HL-60 (cell line): ENCODE results near the gene NKX2-4.

Source experiments
- DNase-seq, 2 experiments: peaks; one replicate each; pipeline ENCODE4 v3.0.0-alpha.2; 2010 to 2020; ENCODE audit warnings: low read depth in 1 of 2, low spot score in 1 of 2
- H3K27ac ChIP-seq: fragments of 250-450 bp; sonication (Bioruptor Pico); replicated peaks from 2 replicates; pipeline ENCODE4 v1.5.1; 2020; ENCODE audit warnings: mild to moderate bottlenecking, moderate library complexity
- H3K27me3 ChIP-seq: fragments of 250-450 bp; sonication (Bioruptor Pico); 2 replicates; pipeline ENCODE4 v1.5.1; 2021; ENCODE audit warnings: mild to moderate bottlenecking, moderate library complexity; ENCODE audit not compliant: insufficient read depth, poor library complexity, severe bottlenecking
- H3K4me3 ChIP-seq: replicated peaks from 2 replicates; pipeline ENCODE4 v1.5.1; 2011; ENCODE audit warnings: mild to moderate bottlenecking, control low read depth, low read length; ENCODE audit not compliant: insufficient read depth
- CTCF ChIP-seq: IDR thresholded peaks from one replicate; pipeline ENCODE4 v1.5.1; 2011; ENCODE audit warnings: low read length, control low read depth, inconsistent platforms; ENCODE audit not compliant: insufficient read depth
- GABPA ChIP-seq: IDR thresholded peaks from 2 replicates; pipeline ENCODE4 v1.6.1; 2012; ENCODE audit warnings: low read depth
- POLR2AphosphoS5 ChIP-seq: IDR thresholded peaks from 2 replicates; pipeline ENCODE4 v1.6.1; 2012; ENCODE audit warnings: low read depth
- REST ChIP-seq: IDR thresholded peaks from 2 replicates; pipeline ENCODE4 v1.6.1; 2012; ENCODE audit warnings: low read depth; ENCODE audit not compliant: insufficient replicate concordance
- SPI1 ChIP-seq: IDR thresholded peaks from 2 replicates; pipeline ENCODE4 v1.6.1; 2012; ENCODE audit warnings: low read depth, mild to moderate bottlenecking, borderline replicate concordance

The NKX2-4 gene

GRCh38 chr20:21377701-21378100 is 19.6 kb downstream of the NKX2-4 start:
- DNase-seq: no peak
- Histone ChIP-seq H3K4me3 (no peak overlapping the region), H3K27me3 (no peaks in the 10 kb centered on the region), H3K27ac (no peak overlapping the region)
- TF ChIP-seq POLR2AphosphoS5 (no peak), CTCF (no peak), SPI1 (no peak), REST (no peak), GABPA (no peak)

GRCh38 chr20:21376626-21377025 is 20.7 kb downstream of the NKX2-4 start:
- DNase-seq: no peak
- Histone ChIP-seq H3K27ac (no peak overlapping the region), H3K27me3 (no peaks in the 10 kb centered on the region), H3K4me3 (no peak overlapping the region)
- TF ChIP-seq SPI1: no peak
- TF ChIP-seq REST: no peak
- TF ChIP-seq POLR2AphosphoS5: no peak
- TF ChIP-seq CTCF: no peak
- TF ChIP-seq GABPA: no peak

GRCh38 chr20:21373436-21373835 is 23.9 kb downstream of the NKX2-4 start:
- H3K27ac ChIP-seq: no peak overlapping the region
- no peak for DNase-seq
- no peak for TF ChIP-seq SPI1
- no peak for TF ChIP-seq GABPA
- TF ChIP-seq REST: no peak
- no peak for TF ChIP-seq POLR2AphosphoS5
- no peak for TF ChIP-seq CTCF
- H3K27me3 ChIP-seq: no peaks in the 10 kb centered on the region
- no peak overlapping the region for H3K4me3 ChIP-seq
